ENCODE measurements around the gene ADAT1. TPM values are rescaled to one million over a fixed set of nuclear protein-coding genes. Genes with fewer than 3 reads are reported as not detected.
A peak's percentile ranks its signal among the peaks of the same experiment; 100 is the strongest.

ADAT1 gene
- total and polyA plus RNA-seq, 5 experiments from 2014 or later, result 35.0 to 69.6 (median 41.5) TPM

GRCh38 chr16:75590920-75591843 is 31.9 kb downstream of the ADAT1 start:
- H3K9me3 Mint-ChIP-seq, result no peaks in the 10 kb centered on the region
- H3K4me3 Mint-ChIP-seq, result no peak overlapping the region
- H3K27me3 Mint-ChIP-seq, result no peaks in the 10 kb centered on the region
- no peak overlapping the region for H3K27ac Mint-ChIP-seq
- DNase-seq, result no peak
- H3K4me1 Mint-ChIP-seq, result peaks cover 2 to 6% (median 4%) of the 10 kb centered on the region in 4 donors
- H3K36me3 Mint-ChIP-seq, result peaks cover 0 to 29% (median 0%) of the 10 kb centered on the region in 3 donors
- no peak for ATAC-seq
- POLR2A ChIA-PET, result no interaction called here

GRCh38 chr16:75589306-75589705 is 33.8 kb downstream of the ADAT1 start:
- Mint-ChIP-seq H3K9me3 (no peaks in the 10 kb centered on the region), H3K27ac (no peak overlapping the region), H3K4me3 (no peak overlapping the region), H3K27me3 (no peaks in the 10 kb centered on the region), H3K4me1 (peaks cover under 1 to 13% (median 4%) of the 10 kb centered on the region in 4 donors), H3K36me3 (peaks cover 0 to 18% (median 0%) of the 10 kb centered on the region in 3 donors)
- ATAC-seq (no peak), DNase-seq (no peak)
- POLR2A ChIA-PET, result interaction anchor here (0.6 kb wide), 1 partner anchor 368 kb away, joined by 3 read pairs; no protein-coding TSS in a partner anchor

GRCh38 chr16:75588716-75589115 is 34.4 kb downstream of the ADAT1 start:
- no peaks in the 10 kb centered on the region for H3K27me3 Mint-ChIP-seq
- POLR2A ChIA-PET, result interaction anchor here (0.6 kb wide), 1 partner anchor 367 kb away, joined by 3 read pairs; no protein-coding TSS in a partner anchor
- peaks cover 0 to 16% (median 5%) of the 10 kb centered on the region in 4 donors for H3K4me1 Mint-ChIP-seq

GRCh38 chr16:75584108-75584507 is 39.0 kb downstream of the ADAT1 start:
- no peak for DNase-seq
- Mint-ChIP-seq H3K27ac (peak overlapping the region in 6 of 10 donors; percentile 27 to 83 (median 69)), H3K27me3 (no peaks in the 10 kb centered on the region), H3K4me3 (no peak overlapping the region), H3K4me1 (peaks cover 0 to 19% (median 5%) of the 10 kb centered on the region in 4 donors), H3K36me3 (peaks cover 0 to 18% (median 4%) of the 10 kb centered on the region in 3 donors), H3K9me3 (no peaks in the 10 kb centered on the region)
- POLR2A ChIA-PET, result no interaction called here
- ATAC-seq, result no peak

More at GRCh38 chr16:75588716-75589115, 34.4 kb downstream of the ADAT1 start:
- no peak for ATAC-seq
- Mint-ChIP-seq H3K9me3 (no peaks in the 10 kb centered on the region), H3K36me3 (peaks cover 0 to 12% (median 0%) of the 10 kb centered on the region in 3 donors), H3K27ac (peak overlapping the region in 1 of 10 donors; percentile 24), H3K4me3 (no peak overlapping the region)
- DNase-seq, result no peak

- ATAC-seq (no peak), DNase-seq (no peak)
- H3K9me3 Mint-ChIP-seq, result no peaks in the 10 kb centered on the region
- no peak overlapping the region for H3K4me3 Mint-ChIP-seq
- peaks cover 0 to 61% (median 9%) of the 10 kb centered on the region in 3 donors for H3K36me3 Mint-ChIP-seq
- no peaks in the 10 kb centered on the region for H3K27me3 Mint-ChIP-seq
- H3K4me1 Mint-ChIP-seq, result peaks cover 0 to 18% (median 5%) of the 10 kb centered on the region in 4 donors
- peak overlapping the region in 4 of 10 donors; percentile 9 to 79 (median 33) for H3K27ac Mint-ChIP-seq
- POLR2A ChIA-PET, result no interaction called here
Measured at GRCh38 chr16:75579281-75579834, 43.7 kb downstream of the ADAT1 start.

- Mint-ChIP-seq H3K36me3 (peaks cover 0 to 65% (median 9%) of the 10 kb centered on the region in 3 donors), H3K27ac (peak overlapping the region in 3 of 10 donors; percentile 1 to 23 (median 9)), H3K9me3 (no peaks in the 10 kb centered on the region), H3K27me3 (no peaks in the 10 kb centered on the region), H3K4me3 (no peak overlapping the region), H3K4me1 (peaks cover 0 to 14% (median 5%) of the 10 kb centered on the region in 4 donors)
- ATAC-seq (no peak), DNase-seq (no peak)
- POLR2A ChIA-PET, result no interaction called here
Measured at GRCh38 chr16:75578725-75579124, 44.4 kb downstream of the ADAT1 start.

- ATAC-seq, result no peak
- H3K9me3 Mint-ChIP-seq, result no peaks in the 10 kb centered on the region
- peak overlapping the region in 1 of 10 donors; percentile 9 for H3K27ac Mint-ChIP-seq
- peaks cover 0 to 71% (median 9%) of the 10 kb centered on the region in 3 donors for H3K36me3 Mint-ChIP-seq
- no peak overlapping the region for H3K4me3 Mint-ChIP-seq
- no peak for DNase-seq
- POLR2A ChIA-PET, result interaction anchor here (0.7 kb wide), 1 partner anchor 12 kb away, joined by 3 read pairs; the partner anchor contains the start of gene GABARAPL2
- peaks cover 3 to 19% (median 8%) of the 10 kb centered on the region in 4 donors for H3K4me1 Mint-ChIP-seq
- H3K27me3 Mint-ChIP-seq, result no peaks in the 10 kb centered on the region
Measured at GRCh38 chr16:75578212-75578611, 44.9 kb downstream of the ADAT1 start.

GRCh38 chr16:75576384-75576811 is 46.7 kb downstream of the ADAT1 start:
- H3K36me3 Mint-ChIP-seq, result peaks cover 0 to 87% (median 9%) of the 10 kb centered on the region in 3 donors
- no peak overlapping the region for H3K4me3 Mint-ChIP-seq
- peaks cover 5 to 32% (median 19%) of the 10 kb centered on the region in 4 donors for H3K4me1 Mint-ChIP-seq
- no peak for ATAC-seq
- no peak for DNase-seq
- peak overlapping the region in 6 of 10 donors; percentile 8 to 61 (median 32) for H3K27ac Mint-ChIP-seq
- H3K27me3 Mint-ChIP-seq, result no peaks in the 10 kb centered on the region
- POLR2A ChIA-PET, result interaction anchor here (0.6 to 2.0 kb wide), 2 partner anchors 10 to 42 kb away, joined by 7 to 8 read pairs; partner anchors contain the start of gene GABARAPL2
- no peaks in the 10 kb centered on the region for H3K9me3 Mint-ChIP-seq

GRCh38 chr16:75575958-75576357 is 47.1 kb downstream of the ADAT1 start:
- no peaks in the 10 kb centered on the region for H3K9me3 Mint-ChIP-seq
- no peak overlapping the region for H3K4me3 Mint-ChIP-seq
- DNase-seq (no peak), ATAC-seq (no peak)
- H3K36me3 Mint-ChIP-seq, result peaks cover 0 to 89% (median 9%) of the 10 kb centered on the region in 3 donors
- H3K27me3 Mint-ChIP-seq, result no peaks in the 10 kb centered on the region
- peaks cover 5 to 36% (median 22%) of the 10 kb centered on the region in 4 donors for H3K4me1 Mint-ChIP-seq
- POLR2A ChIA-PET, result interaction anchor here (2.0 kb wide), 1 partner anchor 9 kb away, joined by 8 read pairs; the partner anchor contains the start of gene GABARAPL2
- H3K27ac Mint-ChIP-seq, result peak overlapping the region in 4 of 10 donors; percentile 8 to 39 (median 28)

GRCh38 chr16:75573955-75574354 is 49.1 kb downstream of the ADAT1 start:
- H3K27me3 Mint-ChIP-seq, result no peaks in the 10 kb centered on the region
- ATAC-seq (no peak), DNase-seq (no peak)
- H3K27ac Mint-ChIP-seq, result peak overlapping the region in 3 of 10 donors; percentile 1 to 74 (median 9)
- POLR2A ChIA-PET, result interaction anchor here (1.0 kb wide), 1 partner anchor 8 kb away, joined by 3 read pairs; the partner anchor contains the start of gene GABARAPL2
- H3K4me3 Mint-ChIP-seq, result no peak overlapping the region
- H3K36me3 Mint-ChIP-seq, result peaks cover 0 to 90% (median 5%) of the 10 kb centered on the region in 3 donors
- no peaks in the 10 kb centered on the region for H3K9me3 Mint-ChIP-seq
- H3K4me1 Mint-ChIP-seq, result peaks cover 10 to 49% (median 37%) of the 10 kb centered on the region in 4 donors

- ATAC-seq, result no peak
- H3K27me3 Mint-ChIP-seq, result no peaks in the 10 kb centered on the region
- H3K4me1 Mint-ChIP-seq, result peaks cover 10 to 56% (median 44%) of the 10 kb centered on the region in 4 donors
- peaks cover 0 to 90% (median 7%) of the 10 kb centered on the region in 3 donors for H3K36me3 Mint-ChIP-seq
- DNase-seq, result no peak
- H3K4me3 Mint-ChIP-seq, result no peak overlapping the region
- POLR2A ChIA-PET, result interaction anchor here (0.6 kb wide), 2 partner anchors 49 to 78 kb away, joined by 3 to 4 read pairs; partner anchors contain the start of gene CHST6
- H3K9me3 Mint-ChIP-seq, result no peaks in the 10 kb centered on the region
- H3K27ac Mint-ChIP-seq, result no peak overlapping the region
Measured at GRCh38 chr16:75572864-75573542, 50.1 kb downstream of the ADAT1 start.
